DND-41 (cell line): ENCODE results near the gene TNFSF9.

ENCODE experiments used
- CTCF ChIP-seq: IDR thresholded peaks from 2 replicates; pipeline ENCODE4 v1.5.1; 2012; ENCODE audit warnings: borderline replicate concordance, low read length, moderate library complexity, mild to moderate bottlenecking; ENCODE audit not compliant: poor library complexity, severe bottlenecking; ENCODE audit errors: extremely low read depth
- EZH2 ChIP-seq: IDR thresholded peaks from 3 replicates; pipeline ENCODE4 v1.6.1; 2012; ENCODE audit warnings: borderline replicate concordance, low read depth, mild to moderate bottlenecking, moderate library complexity, low read length, inconsistent platforms; ENCODE audit not compliant: severe bottlenecking

GRCh38 chr19:6484831-6485230 lies 46.0 kb upstream of the TNFSF9 start:
- TF ChIP-seq CTCF (no peak), EZH2 (no peak)
